DND-41 (cell line): ENCODE measurements around the gene DTX3L.

Experiments
- EZH2 ChIP-seq: IDR thresholded peaks from 3 replicates; pipeline ENCODE4 v1.6.1; 2012; ENCODE audit warnings: borderline replicate concordance, low read depth, mild to moderate bottlenecking, moderate library complexity, low read length, inconsistent platforms; ENCODE audit not compliant: severe bottlenecking
- TF ChIP-seq, protein P1 (sequence below): IDR thresholded peaks from 2 replicates; pipeline ENCODE4 v1.5.1; 2012; ENCODE audit warnings: borderline replicate concordance, low read length, moderate library complexity, mild to moderate bottlenecking; ENCODE audit not compliant: poor library complexity, severe bottlenecking; ENCODE audit errors: extremely low read depth

- TF ChIP-seq, protein P1, sequence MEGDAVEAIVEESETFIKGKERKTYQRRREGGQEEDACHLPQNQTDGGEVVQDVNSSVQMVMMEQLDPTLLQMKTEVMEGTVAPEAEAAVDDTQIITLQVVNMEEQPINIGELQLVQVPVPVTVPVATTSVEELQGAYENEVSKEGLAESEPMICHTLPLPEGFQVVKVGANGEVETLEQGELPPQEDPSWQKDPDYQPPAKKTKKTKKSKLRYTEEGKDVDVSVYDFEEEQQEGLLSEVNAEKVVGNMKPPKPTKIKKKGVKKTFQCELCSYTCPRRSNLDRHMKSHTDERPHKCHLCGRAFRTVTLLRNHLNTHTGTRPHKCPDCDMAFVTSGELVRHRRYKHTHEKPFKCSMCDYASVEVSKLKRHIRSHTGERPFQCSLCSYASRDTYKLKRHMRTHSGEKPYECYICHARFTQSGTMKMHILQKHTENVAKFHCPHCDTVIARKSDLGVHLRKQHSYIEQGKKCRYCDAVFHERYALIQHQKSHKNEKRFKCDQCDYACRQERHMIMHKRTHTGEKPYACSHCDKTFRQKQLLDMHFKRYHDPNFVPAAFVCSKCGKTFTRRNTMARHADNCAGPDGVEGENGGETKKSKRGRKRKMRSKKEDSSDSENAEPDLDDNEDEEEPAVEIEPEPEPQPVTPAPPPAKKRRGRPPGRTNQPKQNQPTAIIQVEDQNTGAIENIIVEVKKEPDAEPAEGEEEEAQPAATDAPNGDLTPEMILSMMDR, result no peak
- no peak for TF ChIP-seq EZH2
Observed at GRCh38 chr3:122557356-122557755, 6.8 kb upstream of the DTX3L start.
